ENCODE measurements around the gene MYCN.

MYCN gene

GRCh38 chr2:15979759-15980604 is 39.6 kb downstream of the MYCN start:
- no peak for DNase-seq

- DNase-seq = no peak
These were observed 40.3 kb downstream of the MYCN start for GRCh38 chr2:15980605-15981098.

- DNase-seq = no peak
These were observed 41.3 kb downstream of the MYCN start for GRCh38 chr2:15981646-15982045.

- no peak for DNase-seq
These were observed 42.1 kb downstream of the MYCN start for GRCh38 chr2:15982285-15983044.

GRCh38 chr2:15983496-15983895 is 43.1 kb downstream of the MYCN start:
- DNase-seq = no peak

- no peak for DNase-seq
These were observed 44.3 kb downstream of the MYCN start for GRCh38 chr2:15984368-15985255.

GRCh38 chr2:15985531-15985930 is 45.2 kb downstream of the MYCN start:
- no peak for DNase-seq

GRCh38 chr2:15986068-15986560 is 45.8 kb downstream of the MYCN start:
- no peak for DNase-seq

- no peak for DNase-seq
These were observed 46.3 kb downstream of the MYCN start for GRCh38 chr2:15986644-15987043.

- DNase-seq = no peak
These were observed 48.4 kb downstream of the MYCN start for GRCh38 chr2:15988733-15989132.

GRCh38 chr2:15989559-15989958 is 49.2 kb downstream of the MYCN start:
- no peak for DNase-seq

- no peak for DNase-seq
These were observed 50.1 kb downstream of the MYCN start for GRCh38 chr2:15990151-15991101.

- no peak for DNase-seq
These were observed 50.9 kb downstream of the MYCN start for GRCh38 chr2:15991231-15991630.

- DNase-seq = no peak
These were observed 52.3 kb downstream of the MYCN start for GRCh38 chr2:15992457-15993231.

GRCh38 chr2:15993232-15993610 is 52.9 kb downstream of the MYCN start:
- no peak for DNase-seq

GRCh38 chr2:15993666-15994065 is 53.3 kb downstream of the MYCN start:
- no peak for DNase-seq

- DNase-seq = no peak
These were observed 55.3 kb downstream of the MYCN start for GRCh38 chr2:15995603-15996002.
